Measurements from ENCODE around the gene C2orf81. TPM values are rescaled to one million over a fixed set of nuclear protein-coding genes. Genes with fewer than 3 reads are reported as not detected.

C2orf81 gene
- polyA plus RNA-seq, 1 donor from 2014 or later, result 3.3 TPM

DNA sequence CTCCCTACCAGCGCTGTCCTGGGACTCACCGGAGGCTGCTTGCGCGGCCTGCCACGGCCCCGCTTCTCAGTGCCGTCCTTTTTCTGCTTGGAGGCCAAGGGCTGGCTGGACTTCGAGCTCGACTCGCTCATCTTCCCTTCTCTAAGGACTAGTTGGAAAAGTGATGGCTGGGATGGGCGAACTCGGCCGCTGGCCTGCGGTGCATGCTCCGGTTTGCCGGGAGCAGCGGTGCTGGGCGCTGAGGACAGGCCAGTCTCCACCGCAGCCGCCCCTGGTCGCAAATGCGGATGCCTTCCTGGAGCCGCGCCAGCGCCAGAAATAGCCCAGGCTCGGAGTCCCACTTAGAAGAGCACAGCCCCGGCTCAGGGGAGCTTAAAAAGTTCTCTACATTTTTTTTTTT lies 3.1 kb downstream of the C2orf81 start:
- no peaks in the 10 kb centered on the region for H3K27me3 ChIP-seq (ENCODE audit: insufficient read depth, low read depth, low read length)
- no peak overlapping the region for H3K27ac ChIP-seq (ENCODE audit: low read length)
- no peaks in the 10 kb centered on the region for H3K9me2 ChIP-seq (ENCODE audit: insufficient read depth, low read length)
- no peak overlapping the region for H3K4me3 ChIP-seq (ENCODE audit: low read length)
- no peaks in the 10 kb centered on the region for H3K9me3 ChIP-seq (ENCODE audit: low read length)
- no peak overlapping the region for H3K9ac ChIP-seq (ENCODE audit: low read length)
- H2AFZ ChIP-seq (ENCODE audit: low read depth, low read length), result no peak overlapping the region
- H3F3A ChIP-seq (ENCODE audit: insufficient read depth, low read length, poor library complexity, severe bottlenecking), result no peaks in the 10 kb centered on the region
- no peaks in the 10 kb centered on the region for H3K79me2 ChIP-seq (replicated peaks; ENCODE audit: insufficient read depth, low read length)
- no peaks in the 10 kb centered on the region for H3K36me3 ChIP-seq (ENCODE audit: insufficient read depth, low read length)
- TF ChIP-seq, protein P1, sequence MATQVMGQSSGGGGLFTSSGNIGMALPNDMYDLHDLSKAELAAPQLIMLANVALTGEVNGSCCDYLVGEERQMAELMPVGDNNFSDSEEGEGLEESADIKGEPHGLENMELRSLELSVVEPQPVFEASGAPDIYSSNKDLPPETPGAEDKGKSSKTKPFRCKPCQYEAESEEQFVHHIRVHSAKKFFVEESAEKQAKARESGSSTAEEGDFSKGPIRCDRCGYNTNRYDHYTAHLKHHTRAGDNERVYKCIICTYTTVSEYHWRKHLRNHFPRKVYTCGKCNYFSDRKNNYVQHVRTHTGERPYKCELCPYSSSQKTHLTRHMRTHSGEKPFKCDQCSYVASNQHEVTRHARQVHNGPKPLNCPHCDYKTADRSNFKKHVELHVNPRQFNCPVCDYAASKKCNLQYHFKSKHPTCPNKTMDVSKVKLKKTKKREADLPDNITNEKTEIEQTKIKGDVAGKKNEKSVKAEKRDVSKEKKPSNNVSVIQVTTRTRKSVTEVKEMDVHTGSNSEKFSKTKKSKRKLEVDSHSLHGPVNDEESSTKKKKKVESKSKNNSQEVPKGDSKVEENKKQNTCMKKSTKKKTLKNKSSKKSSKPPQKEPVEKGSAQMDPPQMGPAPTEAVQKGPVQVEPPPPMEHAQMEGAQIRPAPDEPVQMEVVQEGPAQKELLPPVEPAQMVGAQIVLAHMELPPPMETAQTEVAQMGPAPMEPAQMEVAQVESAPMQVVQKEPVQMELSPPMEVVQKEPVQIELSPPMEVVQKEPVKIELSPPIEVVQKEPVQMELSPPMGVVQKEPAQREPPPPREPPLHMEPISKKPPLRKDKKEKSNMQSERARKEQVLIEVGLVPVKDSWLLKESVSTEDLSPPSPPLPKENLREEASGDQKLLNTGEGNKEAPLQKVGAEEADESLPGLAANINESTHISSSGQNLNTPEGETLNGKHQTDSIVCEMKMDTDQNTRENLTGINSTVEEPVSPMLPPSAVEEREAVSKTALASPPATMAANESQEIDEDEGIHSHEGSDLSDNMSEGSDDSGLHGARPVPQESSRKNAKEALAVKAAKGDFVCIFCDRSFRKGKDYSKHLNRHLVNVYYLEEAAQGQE (IDR thresholded peaks at IDR 0.05; ENCODE audit: borderline replicate concordance), result no peak
- TF ChIP-seq POLR2AphosphoS5 (IDR thresholded peaks at IDR 0.05), result no peak
- TF ChIP-seq SMC3 (conservative IDR thresholded peaks at IDR 0.05; ENCODE audit: poor library complexity), result no peak
- no peak for TF ChIP-seq RAD21 (conservative IDR thresholded peaks at IDR 0.05)
- no peak for TF ChIP-seq EP300 (conservative IDR thresholded peaks at IDR 0.05; ENCODE audit: poor library complexity, severe bottlenecking)
- no peak for TF ChIP-seq EZH2 (IDR thresholded peaks at IDR 0.05; ENCODE audit: borderline replicate concordance, insufficient read depth, low read length, poor library complexity, severe bottlenecking)
- TF ChIP-seq, protein P2, sequence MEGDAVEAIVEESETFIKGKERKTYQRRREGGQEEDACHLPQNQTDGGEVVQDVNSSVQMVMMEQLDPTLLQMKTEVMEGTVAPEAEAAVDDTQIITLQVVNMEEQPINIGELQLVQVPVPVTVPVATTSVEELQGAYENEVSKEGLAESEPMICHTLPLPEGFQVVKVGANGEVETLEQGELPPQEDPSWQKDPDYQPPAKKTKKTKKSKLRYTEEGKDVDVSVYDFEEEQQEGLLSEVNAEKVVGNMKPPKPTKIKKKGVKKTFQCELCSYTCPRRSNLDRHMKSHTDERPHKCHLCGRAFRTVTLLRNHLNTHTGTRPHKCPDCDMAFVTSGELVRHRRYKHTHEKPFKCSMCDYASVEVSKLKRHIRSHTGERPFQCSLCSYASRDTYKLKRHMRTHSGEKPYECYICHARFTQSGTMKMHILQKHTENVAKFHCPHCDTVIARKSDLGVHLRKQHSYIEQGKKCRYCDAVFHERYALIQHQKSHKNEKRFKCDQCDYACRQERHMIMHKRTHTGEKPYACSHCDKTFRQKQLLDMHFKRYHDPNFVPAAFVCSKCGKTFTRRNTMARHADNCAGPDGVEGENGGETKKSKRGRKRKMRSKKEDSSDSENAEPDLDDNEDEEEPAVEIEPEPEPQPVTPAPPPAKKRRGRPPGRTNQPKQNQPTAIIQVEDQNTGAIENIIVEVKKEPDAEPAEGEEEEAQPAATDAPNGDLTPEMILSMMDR (IDR thresholded peaks at IDR 0.05; ENCODE audit: poor library complexity, severe bottlenecking), result no peak
- TF ChIP-seq TAF1 (IDR thresholded peaks at IDR 0.05; ENCODE audit: low read depth), result no peak
- no peak for TF ChIP-seq MXI1 (conservative IDR thresholded peaks at IDR 0.05; ENCODE audit: poor library complexity, severe bottlenecking)
- no peak overlapping the region for H3K4me2 ChIP-seq (ENCODE audit: low read length)
- no peaks in the 10 kb centered on the region for H4K20me1 ChIP-seq (ENCODE audit: insufficient read depth)

DNA sequence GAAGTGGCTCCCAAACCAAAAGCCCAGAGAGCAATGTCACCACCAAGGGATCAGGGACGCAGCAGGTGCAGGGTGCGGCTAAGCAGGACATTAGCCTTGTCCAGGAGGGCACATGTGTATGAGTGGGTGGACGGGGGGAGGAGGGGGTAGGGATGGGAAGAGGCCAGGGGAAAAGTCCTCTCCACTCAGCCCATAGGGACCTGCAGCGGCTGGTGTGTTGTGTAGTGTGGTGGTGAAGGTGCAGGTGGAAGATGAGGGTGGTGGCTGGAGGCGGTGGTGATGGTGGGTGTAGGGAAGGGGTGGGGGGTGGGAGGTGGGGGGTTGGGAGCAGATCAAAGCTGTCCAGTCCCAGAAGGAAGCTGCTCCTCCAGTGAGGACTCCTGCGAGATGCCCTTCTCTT lies 3.7 kb downstream of the C2orf81 start:
- no peaks in the 10 kb centered on the region for H3K9me3 ChIP-seq (ENCODE audit: low read length)
- H3K4me2 ChIP-seq (ENCODE audit: low read length), result no peak overlapping the region
- TF ChIP-seq, protein P1 (IDR thresholded peaks at IDR 0.05; ENCODE audit: borderline replicate concordance), result no peak
- TF ChIP-seq TAF1 (IDR thresholded peaks at IDR 0.05; ENCODE audit: low read depth) (no peak), EZH2 (IDR thresholded peaks at IDR 0.05; ENCODE audit: borderline replicate concordance, insufficient read depth, low read length, poor library complexity, severe bottlenecking) (no peak), POLR2AphosphoS5 (IDR thresholded peaks at IDR 0.05) (no peak), EP300 (conservative IDR thresholded peaks at IDR 0.05; ENCODE audit: poor library complexity, severe bottlenecking) (no peak), MXI1 (conservative IDR thresholded peaks at IDR 0.05; ENCODE audit: poor library complexity, severe bottlenecking) (no peak), SMC3 (conservative IDR thresholded peaks at IDR 0.05; ENCODE audit: poor library complexity) (no peak), RAD21 (conservative IDR thresholded peaks at IDR 0.05) (no peak)
- TF ChIP-seq, protein P2 (IDR thresholded peaks at IDR 0.05; ENCODE audit: poor library complexity, severe bottlenecking), result no peak
- no peaks in the 10 kb centered on the region for H3K79me2 ChIP-seq (replicated peaks; ENCODE audit: insufficient read depth, low read length)
- H2AFZ ChIP-seq (ENCODE audit: low read depth, low read length), result no peak overlapping the region
- no peak overlapping the region for H3K27ac ChIP-seq (ENCODE audit: low read length)
- H3K27me3 ChIP-seq (ENCODE audit: insufficient read depth, low read depth, low read length), result no peaks in the 10 kb centered on the region
- H3K9ac ChIP-seq (ENCODE audit: low read length), result no peak overlapping the region
- no peak overlapping the region for H3K4me3 ChIP-seq (ENCODE audit: low read length)
- no peaks in the 10 kb centered on the region for H3K36me3 ChIP-seq (ENCODE audit: insufficient read depth, low read length)
- no peaks in the 10 kb centered on the region for H3K9me2 ChIP-seq (ENCODE audit: insufficient read depth, low read length)
- no peaks in the 10 kb centered on the region for H4K20me1 ChIP-seq (ENCODE audit: insufficient read depth)
- no peaks in the 10 kb centered on the region for H3F3A ChIP-seq (ENCODE audit: insufficient read depth, low read length, poor library complexity, severe bottlenecking)

Data from neural cell (in vitro differentiated cells).